WTC11 (cell line): Measurements from ENCODE around the gene LRIG1. TPM values are rescaled to one million over a fixed set of nuclear protein-coding genes. Genes with fewer than 3 reads are reported as not detected.

Source experiments
- ATAC-seq: fragments of 200-7000 bp; cut with Tn5 transposase; 2 replicates; pipeline ENCODE4 v1.10.0; 2021; ENCODE audit warnings: mild to moderate bottlenecking, moderate library complexity
- CTCF ChIA-PET: fragments of 300-600 bp; sonication (Branson Sonifier 250); formaldehyde crosslinking; loops from one replicate; lab custom pipeline; 2021; ENCODE audit warnings: antibody characterized with exemption; lab: Charles Lee
- POLR2A ChIA-PET: fragments of 350-600 bp; sonication (Branson Sonifier 250); formaldehyde crosslinking; loops from one replicate; lab custom pipeline; 2021; ENCODE audit warnings: antibody characterized with exemption; lab: Charles Lee
- DNase-seq: peaks from one replicate; pipeline ENCODE4 v3.0.0; 2021; ENCODE audit warnings: low spot score
- H3K27ac Mint-ChIP-seq: 2 replicates; pipeline ENCODE4 v1.8.0; 2021; ENCODE audit warnings: mixed read lengths
- H3K27me3 Mint-ChIP-seq: 2 replicates; pipeline ENCODE4 v1.8.0; 2021; ENCODE audit warnings: low read depth, mild to moderate bottlenecking, moderate library complexity, mixed read lengths
- H3K36me3 Mint-ChIP-seq: 2 replicates; pipeline ENCODE4 v1.8.0; 2021; ENCODE audit warnings: mixed read lengths
- H3K4me1 Mint-ChIP-seq: 2 replicates; pipeline ENCODE4 v1.8.0; 2022; ENCODE audit warnings: mixed read lengths
- H3K4me3 Mint-ChIP-seq: 2 replicates; pipeline ENCODE4 v1.8.0; 2021; ENCODE audit warnings: mild to moderate bottlenecking, moderate library complexity, mixed read lengths
- H3K9me3 Mint-ChIP-seq: 2 replicates; pipeline ENCODE4 v1.8.0; 2021; ENCODE audit warnings: mixed read lengths
- GRHL2 ChIP-seq: fragments of 250-450 bp; sonication (Bioruptor Pico); IDR thresholded peaks from 2 replicates; pipeline ENCODE4 v1.8.0; 2022; ENCODE audit warnings: mild to moderate bottlenecking, moderate library complexity; ENCODE audit not compliant: insufficient replicate concordance, severe bottlenecking
- KAT7 ChIP-seq: sonication (generic); formaldehyde crosslinking; IDR thresholded peaks from 2 replicates; pipeline ENCODE4 v1.8.1; 2023; ENCODE audit warnings: missing genetic modification reagents, mild to moderate bottlenecking, borderline replicate concordance
- MXD4 ChIP-seq: fragments of 250-450 bp; sonication (Bioruptor Pico); IDR thresholded peaks from 2 replicates; pipeline ENCODE4 v1.8.0; 2021; ENCODE audit warnings: mild to moderate bottlenecking, moderate library complexity, borderline replicate concordance
- NFATC4 ChIP-seq: fragments of 250-450 bp; sonication (Bioruptor Pico); IDR thresholded peaks from 2 replicates; pipeline ENCODE4 v1.9.0; 2021; ENCODE audit warnings: mild to moderate bottlenecking
- NFE2L1 ChIP-seq: sonication (generic); formaldehyde crosslinking; IDR thresholded peaks from 2 replicates; pipeline ENCODE4 v1.8.1; 2023; ENCODE audit warnings: missing genetic modification reagents
- SOX15 ChIP-seq: fragments of 250-450 bp; sonication (Bioruptor Pico); IDR thresholded peaks from 2 replicates; pipeline ENCODE4 v1.9.0; 2021; ENCODE audit warnings: mild to moderate bottlenecking
- ZNF138 ChIP-seq: sonication (generic); formaldehyde crosslinking; conservative IDR thresholded peaks from 2 replicates; pipeline ENCODE4 v1.8.1; 2022; ENCODE audit warnings: mild to moderate bottlenecking, moderate library complexity, missing genetic modification reagents
- ZNF232 ChIP-seq: sonication (generic); formaldehyde crosslinking; IDR thresholded peaks from 2 replicates; pipeline ENCODE4 v1.8.0; 2022; ENCODE audit warnings: mild to moderate bottlenecking, missing genetic modification reagents
- ZNF317 ChIP-seq: sonication (generic); formaldehyde crosslinking; IDR thresholded peaks from 2 replicates; pipeline ENCODE4 v1.8.1; 2023; ENCODE audit warnings: low read depth, mild to moderate bottlenecking, moderate library complexity, missing genetic modification reagents, borderline replicate concordance
- ZNF396 ChIP-seq: fragments of 250-450 bp; sonication (Bioruptor Pico); IDR thresholded peaks from 2 replicates; pipeline ENCODE4 v1.8.0; 2021; ENCODE audit warnings: mild to moderate bottlenecking, moderate library complexity, borderline replicate concordance
- ZNF423 ChIP-seq: fragments of 250-450 bp; sonication (Bioruptor Pico); IDR thresholded peaks from 2 replicates; pipeline ENCODE4 v2.1.2; 2022; ENCODE audit warnings: mild to moderate bottlenecking, moderate library complexity
- total RNA-seq: library from RNA; stranded (reverse); gene quantifications from 3 replicates; pipeline ENCODE4 v1.2.3, GENCODE V29; 2021
- TF ChIP-seq, protein P1 (sequence below): sonication (generic); formaldehyde crosslinking; conservative IDR thresholded peaks from 2 replicates; pipeline ENCODE4 v1.8.1; 2023; ENCODE audit warnings: mild to moderate bottlenecking, low read depth, missing genetic modification reagents, moderate library complexity
- TF ChIP-seq, protein P2 (sequence below): sonication (generic); formaldehyde crosslinking; IDR thresholded peaks from 2 replicates; pipeline ENCODE4 v1.8.0; 2022; ENCODE audit warnings: mild to moderate bottlenecking, missing genetic modification reagents
- TF ChIP-seq, protein P3 (sequence below): sonication (generic); formaldehyde crosslinking; conservative IDR thresholded peaks from 2 replicates; pipeline ENCODE4 v1.8.1; 2022; ENCODE audit warnings: mild to moderate bottlenecking, missing genetic modification reagents
- TF ChIP-seq, protein P4 (sequence below): fragments of 250-450 bp; sonication (Bioruptor Pico); conservative IDR thresholded peaks from 2 replicates; pipeline ENCODE4 v1.9.0; 2021; ENCODE audit warnings: mild to moderate bottlenecking
- TF ChIP-seq, protein P5 (sequence below): sonication (generic); formaldehyde crosslinking; IDR thresholded peaks from 2 replicates; pipeline ENCODE4 v1.8.0; 2023; ENCODE audit warnings: missing genetic modification reagents, mild to moderate bottlenecking, borderline replicate concordance
- TF ChIP-seq, protein P6 (sequence below): sonication (generic); formaldehyde crosslinking; IDR thresholded peaks from 2 replicates; pipeline ENCODE4 v1.8.1; 2022; ENCODE audit warnings: missing genetic modification reagents, borderline replicate concordance

LRIG1 gene
- total RNA-seq, 1 experiment from 2014 or later = 105 TPM

DNA sequence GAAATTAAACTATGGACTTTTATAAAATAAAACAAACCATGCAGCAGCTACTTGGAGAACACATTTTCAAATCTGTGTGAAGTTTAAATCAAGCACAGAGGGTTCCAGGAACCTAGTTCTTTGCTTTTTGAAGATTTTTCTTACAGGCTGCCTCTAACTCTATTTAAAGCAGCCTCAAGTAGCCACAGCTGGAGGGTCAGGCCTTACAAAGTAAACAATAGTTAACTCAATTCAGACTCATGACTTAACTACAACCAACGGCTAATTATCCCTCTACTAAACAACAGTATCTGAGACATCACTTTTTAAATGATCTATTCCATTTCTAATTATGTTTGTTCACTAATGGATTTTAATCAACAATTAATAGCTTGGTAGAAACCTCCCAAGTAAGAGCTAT, 9.8 kb downstream of the LRIG1 start:
- CTCF ChIA-PET = interaction anchor here (0.9 to 2.7 kb wide), 6 partner anchors 8 to 312 kb away, joined by 3 to 14 read pairs (median 4); no protein-coding TSS in a partner anchor
- peaks cover 95% of the 10 kb centered on the region for H3K4me1 Mint-ChIP-seq
- TF ChIP-seq, protein P1, sequence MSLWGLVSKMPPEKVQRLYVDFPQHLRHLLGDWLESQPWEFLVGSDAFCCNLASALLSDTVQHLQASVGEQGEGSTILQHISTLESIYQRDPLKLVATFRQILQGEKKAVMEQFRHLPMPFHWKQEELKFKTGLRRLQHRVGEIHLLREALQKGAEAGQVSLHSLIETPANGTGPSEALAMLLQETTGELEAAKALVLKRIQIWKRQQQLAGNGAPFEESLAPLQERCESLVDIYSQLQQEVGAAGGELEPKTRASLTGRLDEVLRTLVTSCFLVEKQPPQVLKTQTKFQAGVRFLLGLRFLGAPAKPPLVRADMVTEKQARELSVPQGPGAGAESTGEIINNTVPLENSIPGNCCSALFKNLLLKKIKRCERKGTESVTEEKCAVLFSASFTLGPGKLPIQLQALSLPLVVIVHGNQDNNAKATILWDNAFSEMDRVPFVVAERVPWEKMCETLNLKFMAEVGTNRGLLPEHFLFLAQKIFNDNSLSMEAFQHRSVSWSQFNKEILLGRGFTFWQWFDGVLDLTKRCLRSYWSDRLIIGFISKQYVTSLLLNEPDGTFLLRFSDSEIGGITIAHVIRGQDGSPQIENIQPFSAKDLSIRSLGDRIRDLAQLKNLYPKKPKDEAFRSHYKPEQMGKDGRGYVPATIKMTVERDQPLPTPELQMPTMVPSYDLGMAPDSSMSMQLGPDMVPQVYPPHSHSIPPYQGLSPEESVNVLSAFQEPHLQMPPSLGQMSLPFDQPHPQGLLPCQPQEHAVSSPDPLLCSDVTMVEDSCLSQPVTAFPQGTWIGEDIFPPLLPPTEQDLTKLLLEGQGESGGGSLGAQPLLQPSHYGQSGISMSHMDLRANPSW = no peak
- TF ChIP-seq MXD4 (CRISPR knock-in tag) (no peak), NFE2L1 (CRISPR knock-in tag) (no peak), ZNF317 (CRISPR knock-in tag) (no peak), ZNF138 (CRISPR knock-in tag) (no peak), SOX15 (CRISPR knock-in tag) (no peak), ZNF232 (CRISPR knock-in tag) (no peak), GRHL2 (CRISPR knock-in tag) (no peak), ZNF423 (no peak), ZNF396 (CRISPR knock-in tag) (no peak), KAT7 (no peak), NFATC4 (CRISPR knock-in tag) (no peak)
- TF ChIP-seq, protein P2, sequence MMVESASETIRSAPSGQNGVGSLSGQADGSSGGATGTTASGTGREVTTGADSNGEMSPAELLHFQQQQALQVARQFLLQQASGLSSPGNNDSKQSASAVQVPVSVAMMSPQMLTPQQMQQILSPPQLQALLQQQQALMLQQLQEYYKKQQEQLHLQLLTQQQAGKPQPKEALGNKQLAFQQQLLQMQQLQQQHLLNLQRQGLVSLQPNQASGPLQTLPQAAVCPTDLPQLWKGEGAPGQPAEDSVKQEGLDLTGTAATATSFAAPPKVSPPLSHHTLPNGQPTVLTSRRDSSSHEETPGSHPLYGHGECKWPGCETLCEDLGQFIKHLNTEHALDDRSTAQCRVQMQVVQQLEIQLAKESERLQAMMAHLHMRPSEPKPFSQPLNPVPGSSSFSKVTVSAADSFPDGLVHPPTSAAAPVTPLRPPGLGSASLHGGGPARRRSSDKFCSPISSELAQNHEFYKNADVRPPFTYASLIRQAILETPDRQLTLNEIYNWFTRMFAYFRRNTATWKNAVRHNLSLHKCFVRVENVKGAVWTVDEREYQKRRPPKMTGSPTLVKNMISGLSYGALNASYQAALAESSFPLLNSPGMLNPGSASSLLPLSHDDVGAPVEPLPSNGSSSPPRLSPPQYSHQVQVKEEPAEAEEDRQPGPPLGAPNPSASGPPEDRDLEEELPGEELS = no peak
- TF ChIP-seq, protein P3, sequence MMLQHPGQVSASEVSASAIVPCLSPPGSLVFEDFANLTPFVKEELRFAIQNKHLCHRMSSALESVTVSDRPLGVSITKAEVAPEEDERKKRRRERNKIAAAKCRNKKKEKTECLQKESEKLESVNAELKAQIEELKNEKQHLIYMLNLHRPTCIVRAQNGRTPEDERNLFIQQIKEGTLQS (CRISPR knock-in tag) = no peak
- TF ChIP-seq, protein P4, sequence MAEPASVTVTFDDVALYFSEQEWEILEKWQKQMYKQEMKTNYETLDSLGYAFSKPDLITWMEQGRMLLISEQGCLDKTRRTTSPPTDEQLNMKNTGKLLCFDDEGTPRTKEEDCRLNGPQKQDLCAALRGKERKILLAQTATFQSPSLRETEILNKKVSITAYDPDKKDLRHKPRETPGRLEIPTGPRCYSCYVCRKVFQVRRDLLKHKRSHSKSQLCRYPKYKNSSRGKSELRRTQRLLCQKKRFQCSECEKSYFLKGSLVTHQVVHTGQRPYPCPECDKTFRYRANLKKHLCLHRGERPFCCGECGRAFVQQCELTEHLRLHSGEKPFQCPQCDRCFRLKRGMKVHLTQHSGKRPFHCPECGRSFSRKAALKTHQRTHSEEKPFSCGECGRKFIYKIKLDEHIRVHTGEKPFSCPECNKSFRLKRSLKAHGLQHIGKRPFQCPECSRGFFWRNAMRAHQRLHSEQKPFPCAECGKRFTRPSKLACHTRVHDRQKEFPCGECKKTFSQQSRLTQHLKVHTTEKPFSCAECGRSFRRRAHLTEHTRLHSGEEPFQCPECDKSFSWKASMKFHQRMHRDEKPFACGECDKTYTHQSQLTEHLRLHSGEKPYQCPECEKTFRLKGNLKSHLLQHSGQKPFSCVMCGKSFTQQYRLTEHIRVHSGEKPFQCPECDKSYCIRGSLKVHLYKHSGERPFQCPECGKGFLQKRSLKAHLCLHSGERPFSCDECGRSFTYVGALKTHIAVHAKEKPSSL (CRISPR knock-in tag) = no peak
- TF ChIP-seq, protein P5, sequence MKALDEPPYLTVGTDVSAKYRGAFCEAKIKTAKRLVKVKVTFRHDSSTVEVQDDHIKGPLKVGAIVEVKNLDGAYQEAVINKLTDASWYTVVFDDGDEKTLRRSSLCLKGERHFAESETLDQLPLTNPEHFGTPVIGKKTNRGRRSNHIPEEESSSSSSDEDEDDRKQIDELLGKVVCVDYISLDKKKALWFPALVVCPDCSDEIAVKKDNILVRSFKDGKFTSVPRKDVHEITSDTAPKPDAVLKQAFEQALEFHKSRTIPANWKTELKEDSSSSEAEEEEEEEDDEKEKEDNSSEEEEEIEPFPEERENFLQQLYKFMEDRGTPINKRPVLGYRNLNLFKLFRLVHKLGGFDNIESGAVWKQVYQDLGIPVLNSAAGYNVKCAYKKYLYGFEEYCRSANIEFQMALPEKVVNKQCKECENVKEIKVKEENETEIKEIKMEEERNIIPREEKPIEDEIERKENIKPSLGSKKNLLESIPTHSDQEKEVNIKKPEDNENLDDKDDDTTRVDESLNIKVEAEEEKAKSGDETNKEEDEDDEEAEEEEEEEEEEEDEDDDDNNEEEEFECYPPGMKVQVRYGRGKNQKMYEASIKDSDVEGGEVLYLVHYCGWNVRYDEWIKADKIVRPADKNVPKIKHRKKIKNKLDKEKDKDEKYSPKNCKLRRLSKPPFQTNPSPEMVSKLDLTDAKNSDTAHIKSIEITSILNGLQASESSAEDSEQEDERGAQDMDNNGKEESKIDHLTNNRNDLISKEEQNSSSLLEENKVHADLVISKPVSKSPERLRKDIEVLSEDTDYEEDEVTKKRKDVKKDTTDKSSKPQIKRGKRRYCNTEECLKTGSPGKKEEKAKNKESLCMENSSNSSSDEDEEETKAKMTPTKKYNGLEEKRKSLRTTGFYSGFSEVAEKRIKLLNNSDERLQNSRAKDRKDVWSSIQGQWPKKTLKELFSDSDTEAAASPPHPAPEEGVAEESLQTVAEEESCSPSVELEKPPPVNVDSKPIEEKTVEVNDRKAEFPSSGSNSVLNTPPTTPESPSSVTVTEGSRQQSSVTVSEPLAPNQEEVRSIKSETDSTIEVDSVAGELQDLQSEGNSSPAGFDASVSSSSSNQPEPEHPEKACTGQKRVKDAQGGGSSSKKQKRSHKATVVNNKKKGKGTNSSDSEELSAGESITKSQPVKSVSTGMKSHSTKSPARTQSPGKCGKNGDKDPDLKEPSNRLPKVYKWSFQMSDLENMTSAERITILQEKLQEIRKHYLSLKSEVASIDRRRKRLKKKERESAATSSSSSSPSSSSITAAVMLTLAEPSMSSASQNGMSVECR (CRISPR knock-in tag) = no peak
- TF ChIP-seq, protein P6, sequence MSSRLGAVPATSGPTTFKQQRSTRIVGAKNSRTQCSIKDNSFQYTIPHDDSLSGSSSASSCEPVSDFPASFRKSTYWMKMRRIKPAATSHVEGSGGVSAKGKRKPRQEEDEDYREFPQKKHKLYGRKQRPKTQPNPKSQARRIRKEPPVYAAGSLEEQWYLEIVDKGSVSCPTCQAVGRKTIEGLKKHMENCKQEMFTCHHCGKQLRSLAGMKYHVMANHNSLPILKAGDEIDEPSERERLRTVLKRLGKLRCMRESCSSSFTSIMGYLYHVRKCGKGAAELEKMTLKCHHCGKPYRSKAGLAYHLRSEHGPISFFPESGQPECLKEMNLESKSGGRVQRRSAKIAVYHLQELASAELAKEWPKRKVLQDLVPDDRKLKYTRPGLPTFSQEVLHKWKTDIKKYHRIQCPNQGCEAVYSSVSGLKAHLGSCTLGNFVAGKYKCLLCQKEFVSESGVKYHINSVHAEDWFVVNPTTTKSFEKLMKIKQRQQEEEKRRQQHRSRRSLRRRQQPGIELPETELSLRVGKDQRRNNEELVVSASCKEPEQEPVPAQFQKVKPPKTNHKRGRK (CRISPR knock-in tag) = no peak
- DNase-seq (no peak), ATAC-seq (no peak)
- H3K4me3 Mint-ChIP-seq = peak overlapping the region; percentile 71
- H3K36me3 Mint-ChIP-seq = no peaks in the 10 kb centered on the region
- H3K27me3 Mint-ChIP-seq = no peaks in the 10 kb centered on the region
- POLR2A ChIA-PET = interaction anchor here (0.6 to 3.3 kb wide), 3 partner anchors 9 to 48 kb away, joined by 4 to 13 read pairs (median 5); no protein-coding TSS in a partner anchor
- peak overlapping the region; percentile 91 for H3K27ac Mint-ChIP-seq
- H3K9me3 Mint-ChIP-seq = no peaks in the 10 kb centered on the region
